Fibroblast of villous mesenchyme (primary cell): ENCODE measurements around the gene GBX1. TPM values are rescaled to one million over a fixed set of nuclear protein-coding genes. Genes with fewer than 3 reads are reported as not detected.

Experiments
- DNase-seq: peaks from one replicate; pipeline ENCODE4 v3.0.0-alpha.2; 2010; ENCODE audit warnings: low read depth
- H3K4me3 ChIP-seq: 2 replicates; pipeline ENCODE4 v1.5.1; 2011; ENCODE audit warnings: low read depth, mild to moderate bottlenecking, low read length
- CTCF ChIP-seq: IDR thresholded peaks from 2 replicates; pipeline ENCODE4 v1.5.1; 2012; ENCODE audit warnings: low read depth, mild to moderate bottlenecking, low read length; ENCODE audit not compliant: insufficient read depth
- total RNA-seq: library from RNA; depleted of rRNA; stranded (reverse); fragments of >200 nt; gene quantifications from 2 replicates; pipeline ENCODE4 v1.2.3, GENCODE V29; 2012

The GBX1 gene
- total RNA-seq, 1 donor = not detected

- DNase-seq = no peak
- no peak overlapping the region for H3K4me3 ChIP-seq
- no peak for TF ChIP-seq CTCF
Measured at GRCh38 chr7:151175047-151175792, 7.7 kb upstream of the GBX1 start.

GRCh38 chr7:151174246-151175046, 7.0 kb upstream of the GBX1 start:
- TF ChIP-seq CTCF = no peak
- no peak overlapping the region for H3K4me3 ChIP-seq
- DNase-seq = peak; percentile 36

GRCh38 chr7:151173386-151174245, 6.1 kb upstream of the GBX1 start:
- no peak for TF ChIP-seq CTCF
- DNase-seq = no peak
- H3K4me3 ChIP-seq = no peak overlapping the region

- no peak overlapping the region for H3K4me3 ChIP-seq
- peak; percentile 67 for DNase-seq
- TF ChIP-seq CTCF = peak; percentile 100
Measured at GRCh38 chr7:151172273-151173141, 5.0 kb upstream of the GBX1 start.

GRCh38 chr7:151168787-151169162, 1.3 kb upstream of the GBX1 start:
- DNase-seq = no peak
- TF ChIP-seq CTCF = no peak
- H3K4me3 ChIP-seq = no peak overlapping the region
